ENCODE results near the gene PROKR2.

PROKR2 gene

DNA sequence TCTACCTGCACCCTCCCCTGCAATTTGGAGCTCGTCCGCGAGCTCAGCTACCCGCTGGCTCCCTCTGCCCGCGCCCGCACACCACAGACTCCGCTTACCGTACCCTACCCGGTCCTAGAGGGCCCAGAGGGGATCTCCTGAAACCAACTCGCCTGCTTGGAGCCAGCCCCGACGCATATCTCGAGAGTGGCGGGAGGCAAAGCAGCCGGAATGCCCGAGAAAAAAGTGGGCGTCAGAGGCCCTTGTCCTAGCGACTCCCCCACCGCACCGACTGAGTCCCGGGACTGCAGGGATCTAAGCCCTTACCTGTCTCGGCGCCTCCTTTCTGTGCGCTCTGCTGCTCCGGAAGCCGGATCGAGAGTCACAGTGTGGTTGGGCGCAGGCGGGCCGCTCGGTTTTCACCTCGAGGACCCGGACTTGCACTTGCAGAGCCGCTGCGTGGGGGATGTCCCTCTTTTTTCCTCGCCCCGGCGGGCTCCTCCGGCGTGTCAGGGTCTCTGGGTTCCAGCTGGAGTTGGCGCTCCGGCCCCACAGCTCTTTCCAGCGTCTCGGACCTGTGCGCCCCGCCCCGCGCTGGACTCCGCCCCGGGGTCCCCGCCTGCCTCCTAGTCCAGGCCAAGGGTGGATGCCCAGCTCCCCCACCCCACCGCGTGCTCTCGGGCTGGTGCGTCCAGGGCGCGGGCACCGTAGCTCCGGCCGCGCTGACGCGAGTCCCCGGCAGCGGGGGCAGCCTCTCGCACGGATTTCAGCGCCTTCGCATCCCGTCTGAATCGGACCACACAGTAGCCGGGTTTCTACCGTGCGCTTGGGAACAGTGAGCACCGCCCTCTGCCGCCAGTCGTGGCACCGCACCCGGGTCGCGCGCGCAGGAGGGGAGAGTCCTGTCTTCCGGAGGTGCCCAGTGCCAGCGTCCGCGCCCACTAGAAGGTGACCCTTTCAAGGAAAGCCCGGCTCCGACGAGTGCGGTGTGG, at the start of gene PROKR2:
PROKR2 (minus strand) TSS at position 767 of the 971 bp plus-strand sequence. CDS start 2,585 bp downstream, outside the sequence.
- FAIRE-seq, result no peak

DNA sequence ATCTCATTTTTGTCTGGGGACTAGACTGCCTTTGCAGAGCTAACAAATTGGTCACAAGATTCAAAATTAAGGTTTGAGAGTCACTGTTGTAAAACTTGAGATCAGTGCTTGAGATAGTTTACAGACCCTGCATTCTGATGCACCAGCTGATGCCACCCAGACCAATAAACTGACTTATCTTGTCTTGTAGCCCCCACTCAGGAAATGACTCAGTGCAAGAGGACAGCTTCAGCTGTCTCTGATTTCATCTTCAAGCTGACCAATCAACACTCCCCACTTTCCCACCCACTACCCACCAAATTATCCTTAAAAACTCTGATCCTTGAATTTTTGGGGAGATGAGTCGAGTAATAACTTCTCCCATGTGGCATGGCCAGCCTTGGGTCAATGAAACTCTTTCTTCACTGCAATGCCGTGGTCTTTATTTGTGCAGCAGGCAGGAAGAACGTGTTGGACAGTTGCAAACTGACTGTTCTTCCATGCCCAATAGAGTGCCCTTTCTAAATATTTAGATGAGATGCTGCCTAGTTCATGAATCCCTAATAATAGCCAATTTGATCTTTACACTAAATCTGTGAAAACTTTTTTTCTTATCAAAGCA, 48.3 kb upstream of the PROKR2 start:
- FAIRE-seq, result no peak

DNA sequence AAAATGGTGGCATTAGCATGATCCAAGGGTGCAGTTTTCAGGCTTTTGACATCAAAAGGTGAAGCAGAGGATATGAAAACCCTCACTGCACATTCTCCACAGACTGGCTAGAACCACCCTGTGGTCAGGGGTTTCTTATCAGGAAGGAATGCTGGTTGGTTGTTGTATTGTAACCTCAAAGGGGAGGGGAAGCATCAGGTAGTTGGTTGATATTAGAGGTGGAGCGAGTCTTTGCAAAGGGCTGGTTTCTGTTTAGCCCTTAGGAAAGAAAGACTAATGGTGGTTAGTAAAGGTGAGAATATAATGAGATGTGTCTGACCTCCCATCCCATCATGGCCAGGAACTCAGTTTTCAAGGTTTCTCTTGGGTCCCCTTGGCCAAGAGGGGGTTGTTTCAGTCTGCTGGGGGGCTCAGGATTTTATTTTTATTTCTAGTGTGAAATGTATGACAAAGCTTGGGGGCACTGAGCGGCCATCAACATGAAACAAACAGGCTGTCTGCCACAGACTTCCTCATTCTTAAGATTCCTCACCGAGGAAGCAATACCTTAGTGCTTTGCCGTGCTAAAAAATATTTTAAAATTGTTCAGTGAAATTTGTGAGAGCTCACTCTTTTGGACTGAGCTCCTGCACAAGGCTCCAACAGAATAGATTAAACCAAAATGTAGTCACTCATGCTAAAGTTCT, 47.5 kb upstream of the PROKR2 start:
- no peak for FAIRE-seq

DNA sequence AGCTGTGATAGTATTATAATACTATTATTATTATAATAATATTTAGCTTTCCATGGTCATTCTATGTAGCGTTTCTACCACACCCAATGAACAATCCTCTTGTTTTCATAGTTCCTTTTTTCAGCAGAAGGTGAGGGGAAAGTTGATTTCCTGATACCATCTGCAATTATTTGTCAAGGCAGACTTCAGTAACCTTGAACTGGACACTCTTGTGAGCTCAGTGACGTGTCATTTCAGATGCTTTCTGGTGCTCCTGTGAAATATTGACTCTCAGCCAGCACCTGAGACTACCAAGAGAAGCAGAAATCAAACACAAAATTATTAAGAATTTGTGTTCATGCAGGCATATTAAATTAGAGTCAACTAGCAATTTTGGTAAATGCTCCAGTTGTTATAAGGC, 46.0 kb upstream of the PROKR2 start:
- no peak for FAIRE-seq

DNA sequence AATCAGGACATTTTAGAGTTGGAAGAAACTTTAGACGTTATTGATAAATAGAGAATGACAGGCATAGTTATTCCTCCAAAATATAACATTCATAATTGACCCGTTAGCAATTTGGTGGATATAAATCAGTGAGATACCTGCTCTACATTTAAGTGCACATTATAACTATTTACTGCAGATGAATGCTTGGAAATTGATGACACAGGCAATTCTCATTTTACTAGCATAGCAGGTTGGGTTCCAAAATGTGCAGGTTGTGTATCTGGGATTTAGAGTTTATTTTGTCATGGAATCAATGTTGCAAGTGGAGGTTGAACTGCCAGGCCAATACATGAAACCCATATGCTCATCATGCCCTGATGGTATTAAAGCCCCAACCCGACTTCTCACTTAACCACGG, 44.4 kb upstream of the PROKR2 start:
- no peak for FAIRE-seq

DNA sequence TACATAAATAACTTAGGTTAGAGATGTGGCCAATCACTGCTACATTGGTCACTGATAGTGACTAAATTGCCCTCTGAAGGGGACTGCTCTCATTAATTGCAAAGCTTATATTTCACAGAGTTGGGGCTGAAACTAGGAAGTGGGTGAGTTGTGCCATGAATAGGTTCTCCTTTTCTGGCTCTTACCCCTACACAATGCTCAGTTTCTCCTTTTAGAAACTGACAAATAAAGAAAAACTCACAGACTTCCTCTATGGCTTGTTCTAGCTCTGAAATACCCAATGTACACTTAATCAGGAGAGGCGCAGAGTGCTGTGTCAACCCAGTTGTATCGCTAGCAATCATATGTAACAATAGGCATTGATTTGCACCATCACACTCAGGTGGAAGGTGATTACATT, 41.2 kb upstream of the PROKR2 start:
- FAIRE-seq, result no peak

DNA sequence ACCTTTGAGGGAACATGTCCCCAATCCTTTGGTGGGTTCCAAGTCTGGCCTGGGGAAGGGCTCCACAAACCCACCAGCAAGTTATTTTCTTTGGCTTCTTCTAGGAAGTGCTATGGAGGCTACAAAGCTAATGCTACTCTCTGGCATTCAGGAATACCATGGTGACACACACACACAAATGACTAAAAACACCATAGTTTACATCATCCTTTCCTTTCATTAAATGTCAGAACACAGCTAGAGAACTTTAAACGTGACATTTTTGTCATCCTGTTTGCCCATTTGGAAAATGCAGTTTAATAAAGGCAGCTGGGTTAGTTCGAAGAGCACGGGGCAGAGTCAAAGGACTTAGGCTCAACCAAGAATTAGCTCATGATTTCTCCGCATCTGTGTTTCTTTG, 40.2 kb upstream of the PROKR2 start:
- FAIRE-seq, result no peak

DNA sequence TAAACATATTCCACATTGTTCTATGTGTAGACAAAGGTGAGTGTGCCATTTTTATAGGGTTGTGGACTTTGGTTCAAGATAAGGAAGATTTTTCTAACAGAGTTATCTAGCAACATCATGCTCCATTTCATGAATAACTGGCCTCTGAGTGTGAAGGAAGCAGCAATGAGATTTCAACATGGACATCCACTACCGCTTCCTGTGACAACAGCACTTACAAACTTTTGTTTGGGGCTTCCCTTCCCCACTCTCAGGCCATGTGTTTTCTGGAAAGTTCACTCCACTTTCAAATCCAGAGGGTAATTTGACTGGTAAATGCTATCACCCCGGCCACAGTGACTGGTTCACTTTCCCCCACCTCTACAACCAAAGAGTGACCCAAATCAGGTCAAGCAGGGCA, 38.1 kb upstream of the PROKR2 start:
- FAIRE-seq, result no peak

DNA sequence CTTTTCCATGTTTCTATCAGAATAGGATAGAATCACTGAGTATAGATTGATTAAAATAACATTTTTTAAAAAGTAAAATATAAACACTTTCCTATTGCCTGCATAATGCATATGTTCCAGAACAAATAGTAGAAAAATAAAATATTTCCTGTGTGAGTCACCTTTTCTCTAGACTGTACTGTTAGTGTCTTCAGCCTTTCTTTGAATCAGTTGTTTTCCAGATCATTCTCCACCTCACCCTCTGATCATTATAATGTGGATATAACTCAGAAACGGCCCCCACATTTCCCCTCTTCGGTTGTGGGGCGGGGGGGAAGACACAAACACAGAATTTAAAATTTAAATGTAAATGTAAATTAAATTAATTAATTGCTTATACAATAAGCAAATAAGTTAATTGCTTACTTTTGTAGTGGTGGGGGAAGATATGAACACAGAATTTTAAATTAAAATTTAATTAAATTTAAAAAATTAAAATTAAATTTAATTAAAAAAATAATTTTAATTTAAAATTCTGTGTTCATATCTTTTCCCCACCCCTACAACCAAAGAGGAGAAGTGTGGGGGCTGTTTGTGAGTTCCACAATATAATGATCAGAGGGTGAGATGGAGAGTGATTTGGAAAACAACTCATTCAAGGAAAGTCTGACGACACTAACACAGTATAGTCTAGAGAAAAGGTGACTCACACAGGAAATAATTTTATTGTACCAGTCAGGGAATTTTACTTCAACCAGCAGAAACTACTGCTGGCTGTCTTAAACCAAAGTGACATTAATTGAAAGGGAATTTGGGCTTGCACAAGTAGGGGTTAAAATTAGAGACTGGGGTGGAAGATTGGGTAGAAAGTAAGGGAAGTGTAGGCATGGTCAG, 37.1 kb upstream of the PROKR2 start:
- FAIRE-seq, result no peak

DNA sequence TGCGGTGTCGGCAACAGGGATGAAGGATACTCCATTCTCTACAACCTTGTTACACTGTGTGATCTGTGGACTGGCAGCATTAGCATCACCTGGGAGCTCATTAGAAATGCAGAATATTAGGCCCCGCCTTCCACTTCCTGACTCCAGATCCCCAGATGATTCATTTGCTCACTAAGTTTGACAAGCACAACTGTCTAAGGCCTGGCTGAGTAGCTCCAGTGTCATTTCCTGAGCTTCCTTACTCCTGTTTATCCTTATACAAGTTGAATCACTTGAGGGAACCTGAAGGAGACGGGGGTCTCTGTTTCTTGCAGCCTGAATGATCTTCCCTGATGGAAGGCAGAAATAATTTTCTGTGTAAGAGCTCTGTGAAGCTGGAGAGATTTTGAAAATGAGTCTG, 32.7 kb upstream of the PROKR2 start:
- no peak for FAIRE-seq

DNA sequence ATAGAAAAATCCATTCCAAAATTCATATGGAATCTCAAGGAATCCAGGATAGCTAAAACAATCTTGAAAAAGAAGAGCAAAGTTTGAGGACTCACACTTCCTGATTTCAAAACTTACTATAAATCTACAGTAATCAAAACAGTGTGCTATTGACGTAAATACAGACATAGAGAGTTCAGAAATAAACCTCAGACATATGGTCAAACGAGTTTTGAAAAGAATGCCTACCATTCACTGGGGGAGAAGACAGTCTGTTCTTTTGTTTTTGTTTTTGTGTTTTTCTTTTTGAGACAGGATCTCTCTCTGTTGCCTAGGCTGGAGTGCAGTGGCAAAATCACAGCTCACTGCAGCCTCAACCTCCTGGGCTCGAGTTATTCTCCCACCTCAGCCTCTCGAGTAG, 25.3 kb upstream of the PROKR2 start:
- no peak for FAIRE-seq

DNA sequence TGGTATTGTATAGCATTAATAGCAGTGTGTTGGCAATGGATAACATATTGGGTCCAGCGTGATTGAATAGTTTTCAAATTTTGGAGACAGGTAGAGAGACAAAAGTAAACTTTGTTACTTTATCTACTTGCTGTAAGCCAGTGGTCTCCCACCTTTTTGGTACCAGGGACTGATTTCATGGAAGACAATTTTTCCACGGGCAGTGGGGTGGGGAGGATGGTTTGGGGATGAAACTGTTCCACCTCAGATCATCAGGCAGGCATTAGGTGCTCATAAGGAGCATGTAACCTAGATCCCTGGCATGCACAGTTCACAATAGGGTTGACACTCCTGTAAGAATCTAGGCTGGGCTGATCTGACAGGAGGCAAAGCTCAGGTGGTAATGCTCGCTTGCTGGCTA, 14.6 kb upstream of the PROKR2 start:
- no peak for FAIRE-seq

DNA sequence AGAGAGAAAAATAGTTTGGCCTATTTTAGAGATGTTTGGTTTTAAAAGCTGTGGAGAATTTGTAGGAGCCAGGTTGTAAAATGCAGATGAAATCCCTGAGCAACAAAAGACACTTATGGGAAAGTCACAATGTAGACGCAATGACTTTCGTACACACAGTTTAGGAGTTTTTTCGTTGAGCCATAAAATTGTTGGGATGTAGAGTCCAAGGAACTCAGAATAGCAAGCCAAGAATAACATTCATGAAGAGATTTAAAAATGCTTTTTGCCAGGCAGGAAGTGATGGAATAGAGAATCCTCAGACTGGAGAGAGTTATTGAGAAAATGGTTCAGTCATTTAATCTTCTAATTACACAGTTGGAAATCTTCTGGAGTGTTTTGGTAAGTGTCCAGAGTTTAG, 11.5 kb upstream of the PROKR2 start:
- no peak for FAIRE-seq

DNA sequence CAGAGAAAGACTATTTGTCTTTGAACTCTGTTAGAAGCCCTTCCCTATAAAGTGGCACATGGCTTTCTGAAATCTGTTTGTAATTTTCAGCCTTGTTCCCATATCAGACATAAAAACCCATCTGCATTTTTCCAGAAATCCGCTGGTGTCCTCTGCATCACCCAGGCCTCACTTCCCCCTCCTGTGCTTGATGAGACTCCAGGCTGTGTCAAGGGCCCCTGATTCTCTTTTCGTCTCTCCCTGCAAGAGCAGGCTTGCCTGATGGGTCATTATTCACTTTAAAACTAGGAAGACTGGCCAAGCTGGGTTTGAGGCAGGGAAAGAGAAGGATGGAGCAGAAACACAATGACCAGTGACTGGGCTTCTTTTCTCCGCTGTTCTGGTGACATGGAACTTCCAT, 10.6 kb upstream of the PROKR2 start:
- FAIRE-seq, result no peak

DNA sequence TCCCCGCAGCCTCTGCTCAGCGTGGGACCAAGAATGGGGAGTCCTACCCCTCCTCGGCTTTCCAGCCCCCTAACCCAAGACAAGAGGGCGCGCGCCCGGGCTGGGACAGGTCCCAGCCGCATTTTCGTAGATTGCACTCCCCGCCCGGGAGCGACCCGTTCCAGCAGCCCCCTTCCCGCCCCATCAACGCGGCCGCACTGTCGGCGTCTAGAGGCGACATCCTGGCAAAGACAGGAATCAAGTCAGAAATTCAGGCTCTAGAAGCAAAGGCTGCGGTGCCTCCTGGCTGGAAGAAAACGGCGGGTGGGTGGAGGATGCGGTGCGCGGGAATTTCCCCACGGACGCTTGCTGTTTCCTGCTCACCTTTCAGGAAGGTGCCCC, 957 bp downstream of the PROKR2 start:
- no peak for FAIRE-seq

DNA sequence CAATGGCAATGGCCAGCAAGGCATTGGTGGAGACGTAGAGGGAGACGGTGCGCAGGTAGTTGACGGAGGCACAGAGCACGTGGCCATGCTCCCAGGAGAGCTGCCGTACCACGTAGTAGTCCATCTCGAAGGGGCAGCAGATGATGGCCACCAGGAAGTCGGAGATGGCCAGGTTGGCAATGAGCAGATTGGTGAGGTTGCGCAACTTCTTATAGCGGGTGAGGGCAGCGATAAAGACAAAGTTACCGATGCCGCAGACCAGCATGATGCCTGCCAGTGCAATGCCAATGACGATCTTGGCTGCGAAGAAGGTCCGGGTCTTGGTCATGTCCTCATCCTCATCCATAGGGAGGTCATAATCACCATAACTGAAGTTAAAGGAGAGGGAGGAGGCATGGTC, 2.8 kb downstream of the PROKR2 start:
- no peak for FAIRE-seq

DNA sequence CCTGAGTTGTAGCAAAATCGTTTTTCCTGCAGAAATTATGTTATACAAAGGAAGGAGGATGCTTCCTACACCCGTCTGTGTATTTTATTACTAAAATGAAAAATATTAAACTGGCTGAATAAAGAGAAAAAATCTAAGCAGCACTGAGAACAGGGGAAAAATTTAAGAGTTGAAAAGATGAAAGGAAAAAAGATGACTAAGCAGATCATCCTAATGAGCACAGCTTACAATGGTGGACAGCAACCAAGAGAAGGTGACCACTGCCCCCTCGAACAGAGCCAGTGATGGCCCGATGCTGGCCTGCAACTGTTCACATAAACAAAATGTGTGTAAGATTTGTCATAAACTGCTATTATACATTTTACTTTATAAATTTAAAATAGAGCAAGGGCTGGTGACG, 4.2 kb downstream of the PROKR2 start:
- FAIRE-seq, result no peak

DNA sequence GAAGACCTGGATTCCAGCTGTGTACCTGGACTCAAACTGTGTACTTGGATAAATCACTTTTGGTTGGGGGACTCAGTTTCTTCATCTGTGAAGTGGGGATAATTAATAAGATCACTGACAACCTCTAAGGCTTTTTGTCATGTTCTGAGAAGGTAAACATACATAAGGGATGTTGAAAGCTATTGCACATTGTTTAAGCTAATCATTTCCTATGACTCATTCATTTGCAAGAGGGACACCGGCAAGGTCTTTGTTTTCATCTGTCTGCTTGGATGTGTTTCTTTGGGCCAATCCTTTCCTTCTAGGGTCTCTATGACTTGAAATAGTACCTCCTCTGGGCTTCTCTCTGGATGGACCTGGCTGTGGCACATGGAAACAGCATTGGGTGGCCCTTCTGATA, 6.8 kb downstream of the PROKR2 start:
- FAIRE-seq, result no peak

DNA sequence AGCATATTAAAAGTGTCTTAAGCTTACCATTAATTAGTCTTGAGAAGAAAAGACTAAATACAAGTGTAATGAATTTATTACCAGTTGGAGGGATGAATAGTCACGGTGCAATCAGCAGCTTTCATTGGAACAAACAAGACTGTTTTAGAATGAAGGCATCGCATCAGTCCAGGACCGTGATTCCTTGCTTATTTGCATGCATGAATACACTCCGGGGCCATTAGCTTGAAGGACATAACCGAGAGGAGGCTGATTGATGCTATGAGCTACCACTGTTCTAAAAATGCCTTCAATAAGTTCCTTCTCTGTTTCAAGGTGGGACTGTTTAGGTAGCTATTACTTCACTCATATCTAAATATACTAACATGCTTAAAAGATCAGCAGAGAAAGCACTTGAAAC, 17.9 kb downstream of the PROKR2 start:
- FAIRE-seq, result no peak

DNA sequence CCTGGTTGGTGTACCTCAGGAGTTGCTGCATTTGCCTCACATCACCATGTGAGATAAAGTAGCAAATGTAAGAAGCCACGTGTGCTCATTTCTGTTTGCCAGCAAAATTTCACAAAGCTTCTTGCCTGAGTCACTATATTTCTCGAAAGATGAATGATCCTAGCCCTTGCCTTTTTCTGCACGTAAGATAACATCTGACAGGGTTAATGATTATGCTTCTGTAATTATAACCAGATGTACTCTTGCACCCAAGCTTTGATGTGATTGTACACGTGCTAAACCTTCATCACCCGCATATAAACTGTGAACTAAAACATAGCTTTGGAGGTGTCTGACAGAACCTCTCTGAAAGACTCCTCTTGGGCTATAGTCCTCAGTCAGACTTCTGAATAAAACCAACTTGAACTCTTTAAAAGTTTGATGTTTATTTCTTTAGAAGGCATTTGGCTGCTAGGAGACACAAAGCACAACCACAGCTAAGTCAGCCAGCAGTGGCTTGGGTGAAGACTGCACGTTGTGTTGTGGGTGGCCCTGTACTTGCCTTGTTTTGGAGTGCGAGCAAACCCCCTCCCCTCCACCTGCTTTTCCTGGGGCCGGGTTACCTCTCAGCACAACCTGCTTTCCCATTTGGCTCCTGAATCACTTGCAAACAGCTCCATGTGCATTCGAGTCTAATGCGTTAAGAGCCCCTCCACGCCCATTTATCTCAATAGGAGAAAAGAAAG, 19.3 kb downstream of the PROKR2 start:
- no peak for FAIRE-seq

DNA sequence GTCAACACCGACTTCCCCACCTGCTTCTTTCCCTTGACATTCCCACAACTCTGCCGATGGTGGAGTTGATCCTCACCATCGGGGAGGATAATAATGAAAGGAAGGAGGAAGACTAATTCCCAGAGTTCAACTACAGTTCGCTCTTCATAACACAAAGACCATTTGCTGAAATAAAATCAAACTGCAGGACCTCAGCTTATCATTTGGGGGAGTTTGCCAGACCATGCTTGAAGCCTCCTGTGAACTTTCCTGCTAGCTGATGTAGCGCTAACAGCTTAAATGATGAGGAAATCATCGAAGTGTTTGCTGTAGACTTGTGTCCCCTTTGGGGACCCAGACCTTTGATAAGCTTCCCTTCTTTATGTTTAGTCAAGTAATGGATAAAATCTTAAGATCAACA, 26.2 kb downstream of the PROKR2 start:
- no peak for FAIRE-seq

DNA sequence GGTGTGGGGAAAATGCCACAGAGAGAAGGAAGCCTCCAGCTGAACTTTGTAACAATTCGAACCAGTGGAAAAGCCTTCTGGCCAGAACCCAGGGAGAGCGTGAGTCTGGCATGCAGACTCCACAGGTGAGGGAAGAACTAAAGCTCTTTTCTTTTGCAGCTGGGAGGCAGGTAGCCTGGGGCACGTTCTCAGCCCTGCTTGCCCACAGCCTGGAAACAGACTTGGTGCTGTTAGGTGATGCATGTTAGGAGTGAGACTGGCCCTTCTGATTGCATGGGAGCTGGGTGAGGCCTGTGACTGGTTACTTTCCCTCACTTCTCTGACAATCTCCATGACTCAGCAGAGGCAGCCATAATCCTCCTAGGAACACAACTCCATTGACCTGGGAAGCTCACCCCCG, 34.2 kb downstream of the PROKR2 start:
- FAIRE-seq, result no peak

All from TTC549 (cell line).